Activated effector memory CD4-positive, alpha-beta T cell treated with Interleukin-2 at 50 U/mL for 16 hours (primary cell): ENCODE measurements around the gene HMCN2.

Experiments used
- DNase-seq: peaks from one replicate; pipeline ENCODE4 v3.0.0-alpha.2; 2020

Gene HMCN2

DNA sequence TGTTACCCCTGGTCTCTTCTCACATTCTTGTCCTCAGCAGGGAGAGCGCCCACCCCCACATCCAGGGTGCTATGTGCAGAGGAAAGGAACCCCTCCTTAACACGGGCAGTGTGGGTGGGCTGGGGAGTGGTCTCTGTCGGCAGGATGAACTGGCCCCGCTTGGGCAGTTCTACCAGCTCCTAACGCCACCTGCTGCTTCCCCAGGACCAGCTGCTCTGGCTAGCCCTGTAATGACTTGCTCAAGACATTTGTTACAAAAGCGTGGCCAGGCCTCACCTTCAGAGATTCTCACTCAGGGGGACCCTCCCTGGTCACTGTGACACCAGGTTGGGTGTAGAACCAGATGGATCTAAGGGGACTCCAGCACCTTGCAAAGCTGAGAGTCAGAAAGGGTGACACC is 82.4 kb downstream of the HMCN2 start:
- DNase-seq = no peak

DNA sequence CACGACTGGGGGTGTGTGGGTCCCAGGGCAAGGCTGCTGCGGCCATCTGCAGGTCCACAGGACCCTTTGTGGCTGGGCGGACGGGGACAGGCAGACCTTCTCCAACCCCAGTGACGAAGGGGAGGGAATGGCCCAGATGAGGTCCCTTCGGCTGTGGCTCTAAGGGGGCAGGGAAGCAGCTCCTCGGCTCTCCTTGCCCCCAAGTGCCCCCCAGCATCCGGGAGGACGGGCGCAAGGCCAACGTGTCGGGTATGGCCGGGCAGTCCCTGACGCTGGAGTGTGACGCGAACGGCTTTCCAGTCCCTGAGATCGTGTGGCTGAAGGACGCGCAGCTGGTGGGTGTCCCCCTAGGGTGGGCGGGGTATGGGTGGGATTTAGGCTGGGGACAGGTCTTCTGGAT is 82.8 kb downstream of the HMCN2 start:
- DNase-seq = no peak

DNA sequence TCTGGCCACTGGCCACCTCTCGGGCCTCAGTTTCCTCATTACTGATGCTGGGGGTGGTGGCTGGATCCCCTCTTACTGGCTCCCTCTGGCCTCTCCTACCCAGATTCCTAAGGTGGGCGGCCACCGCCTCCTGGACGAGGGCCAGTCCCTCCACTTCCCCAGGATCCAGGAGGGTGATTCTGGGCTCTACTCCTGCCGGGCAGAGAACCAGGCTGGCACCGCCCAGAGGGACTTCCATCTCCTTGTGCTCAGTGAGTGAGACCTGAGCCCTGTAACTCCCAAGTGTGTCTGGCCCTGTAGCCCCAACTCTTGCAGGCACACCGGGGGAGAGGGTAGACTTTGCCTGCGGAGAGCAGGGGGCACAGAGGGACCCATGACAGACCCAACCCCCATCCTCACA is 83.3 kb downstream of the HMCN2 start:
- no peak for DNase-seq

DNA sequence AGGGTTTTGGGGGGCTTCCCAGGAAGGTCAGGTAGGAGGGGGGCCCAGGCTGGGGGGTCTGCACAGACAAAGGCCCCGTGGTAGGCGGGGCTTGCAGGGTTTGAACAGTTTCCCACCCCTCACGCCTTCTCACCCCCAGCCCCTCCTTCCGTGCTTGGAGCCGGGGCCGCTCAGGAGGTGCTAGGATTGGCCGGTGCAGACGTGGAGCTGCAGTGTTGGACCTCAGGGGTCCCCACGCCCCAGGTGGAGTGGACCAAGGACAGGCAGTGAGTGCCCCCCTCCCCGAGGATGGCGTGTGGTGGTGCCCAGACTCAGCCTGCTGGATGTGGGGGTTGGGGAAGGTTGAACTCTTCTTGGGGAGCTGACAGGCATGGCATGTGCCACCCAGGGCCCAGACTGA is 83.8 kb downstream of the HMCN2 start:
- DNase-seq = no peak

DNA sequence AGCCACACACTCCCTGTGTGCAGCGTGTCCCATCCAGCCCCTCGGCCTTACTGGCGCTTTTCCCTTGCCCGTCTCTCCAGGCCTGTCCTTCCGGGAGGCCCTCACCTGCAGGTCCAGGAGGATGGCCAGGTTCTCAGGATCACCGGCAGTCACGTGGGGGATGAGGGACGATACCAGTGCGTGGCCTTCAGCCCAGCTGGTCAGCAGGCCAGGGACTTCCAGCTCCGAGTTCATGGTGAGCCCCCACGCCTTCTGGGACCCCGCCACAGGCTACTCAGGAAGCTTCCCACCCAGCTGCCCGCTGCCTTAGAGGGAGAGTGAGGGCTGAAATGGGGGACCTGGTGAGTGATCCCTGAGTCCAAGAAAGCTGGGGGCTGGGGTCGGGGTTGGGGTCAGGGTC is 85.8 kb downstream of the HMCN2 start:
- DNase-seq = no peak

DNA sequence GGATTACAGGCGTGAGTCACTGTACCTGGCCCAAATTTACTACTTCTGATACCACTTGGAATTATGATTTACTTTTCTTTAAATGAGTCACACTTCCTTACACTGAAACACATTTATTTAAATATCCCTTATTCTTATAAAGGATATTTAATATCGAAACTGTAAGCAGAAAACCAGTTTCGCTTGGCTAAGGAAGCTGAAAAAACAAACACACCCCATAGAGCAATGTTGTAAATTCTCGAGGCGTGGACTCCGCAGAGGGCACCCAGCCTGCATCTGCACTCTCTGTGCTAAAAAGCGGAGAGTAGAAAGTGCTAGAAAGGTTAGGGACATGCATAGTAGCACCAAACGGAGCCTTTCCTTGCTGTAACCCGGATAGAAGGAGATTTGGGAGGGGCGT is 86.5 kb downstream of the HMCN2 start:
- DNase-seq = no peak

DNA sequence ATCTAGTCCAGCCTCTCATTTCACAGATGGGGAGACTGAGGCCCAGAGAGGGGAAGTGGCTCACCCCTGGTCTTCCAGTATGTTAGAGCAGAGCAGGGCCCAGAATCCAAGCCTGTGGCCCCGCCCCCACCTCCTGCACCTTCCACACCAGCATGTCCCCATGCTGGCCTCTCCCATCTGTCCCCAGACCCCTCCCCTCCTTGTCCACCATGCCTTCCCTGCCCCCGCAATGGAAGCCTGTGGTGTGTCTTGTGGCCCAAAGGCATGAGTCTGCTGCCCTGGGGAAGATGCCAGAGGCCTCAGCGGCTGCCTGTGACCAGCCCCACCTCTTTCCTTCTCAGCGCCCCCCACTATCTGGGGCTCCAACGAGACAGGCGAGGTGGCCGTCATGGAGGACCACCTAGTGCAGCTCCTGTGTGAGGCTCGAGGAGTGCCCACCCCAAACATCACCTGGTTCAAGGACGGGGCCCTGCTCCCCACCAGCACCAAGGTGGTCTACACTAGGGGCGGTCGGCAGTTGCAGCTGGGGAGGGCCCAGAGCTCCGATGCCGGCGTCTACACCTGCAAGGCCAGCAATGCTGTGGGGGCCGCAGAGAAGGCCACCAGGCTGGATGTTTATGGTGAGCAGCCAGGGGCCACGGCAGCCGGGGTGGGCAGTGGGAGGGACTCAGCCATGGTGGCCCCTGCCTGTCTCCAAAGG is 87.2 kb downstream of the HMCN2 start:
- no peak for DNase-seq

DNA sequence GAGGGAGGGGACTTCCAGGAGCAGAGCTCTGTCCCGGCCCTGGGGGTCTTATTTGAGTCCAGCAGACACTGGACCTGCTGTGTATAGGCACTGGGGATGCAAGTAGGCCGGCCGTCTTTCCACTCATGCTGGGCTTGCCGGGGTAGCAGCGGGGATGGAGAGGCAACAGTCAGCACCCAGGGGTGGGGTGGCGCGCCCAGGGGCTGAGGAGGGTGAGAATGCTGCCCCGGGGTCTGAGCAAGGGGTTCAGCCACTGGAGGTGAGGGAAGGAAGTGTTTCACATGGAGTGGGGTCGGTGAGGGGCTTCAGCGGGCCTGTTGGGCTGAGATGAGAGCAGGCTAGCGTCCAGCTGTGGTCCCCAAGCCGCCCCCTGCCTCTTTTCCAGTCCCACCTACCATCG is 88.8 kb downstream of the HMCN2 start:
- DNase-seq = no peak

DNA sequence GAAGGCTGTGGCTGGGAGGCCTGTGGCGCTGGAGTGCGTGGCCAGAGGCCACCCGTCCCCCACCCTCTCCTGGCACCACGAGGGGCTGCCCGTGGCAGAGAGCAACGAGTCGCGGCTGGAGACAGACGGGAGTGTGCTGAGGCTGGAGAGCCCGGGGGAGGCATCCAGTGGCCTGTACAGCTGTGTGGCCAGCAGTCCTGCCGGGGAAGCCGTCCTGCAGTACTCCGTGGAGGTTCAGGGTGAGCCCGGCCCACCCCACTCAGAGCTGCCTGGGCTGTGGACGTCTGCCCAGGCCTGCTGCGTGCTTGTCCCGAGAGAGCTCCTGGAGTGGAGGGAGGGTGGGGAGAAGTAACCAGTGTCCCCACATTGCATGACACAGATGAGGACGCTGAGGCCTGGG is 89.2 kb downstream of the HMCN2 start:
- DNase-seq = no peak

DNA sequence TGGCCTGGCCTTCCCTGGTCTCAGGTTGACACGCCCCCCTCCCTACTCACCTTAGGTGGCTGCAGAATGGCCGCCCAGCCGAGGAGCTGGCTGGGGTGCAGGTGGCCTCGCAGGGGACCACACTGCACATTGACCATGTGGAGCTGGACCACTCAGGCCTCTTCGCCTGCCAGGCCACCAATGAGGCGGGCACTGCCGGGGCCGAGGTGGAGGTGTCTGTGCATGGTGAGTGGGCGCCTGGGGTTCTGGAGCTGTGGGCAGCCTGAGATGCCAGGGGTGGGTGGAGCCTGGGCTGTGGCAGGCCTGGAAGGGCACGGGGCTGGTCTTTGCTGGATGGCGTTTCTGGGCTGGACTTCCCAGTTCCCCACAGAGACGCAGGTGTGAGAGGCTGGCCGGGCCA is 90.5 kb downstream of the HMCN2 start:
- DNase-seq = no peak

DNA sequence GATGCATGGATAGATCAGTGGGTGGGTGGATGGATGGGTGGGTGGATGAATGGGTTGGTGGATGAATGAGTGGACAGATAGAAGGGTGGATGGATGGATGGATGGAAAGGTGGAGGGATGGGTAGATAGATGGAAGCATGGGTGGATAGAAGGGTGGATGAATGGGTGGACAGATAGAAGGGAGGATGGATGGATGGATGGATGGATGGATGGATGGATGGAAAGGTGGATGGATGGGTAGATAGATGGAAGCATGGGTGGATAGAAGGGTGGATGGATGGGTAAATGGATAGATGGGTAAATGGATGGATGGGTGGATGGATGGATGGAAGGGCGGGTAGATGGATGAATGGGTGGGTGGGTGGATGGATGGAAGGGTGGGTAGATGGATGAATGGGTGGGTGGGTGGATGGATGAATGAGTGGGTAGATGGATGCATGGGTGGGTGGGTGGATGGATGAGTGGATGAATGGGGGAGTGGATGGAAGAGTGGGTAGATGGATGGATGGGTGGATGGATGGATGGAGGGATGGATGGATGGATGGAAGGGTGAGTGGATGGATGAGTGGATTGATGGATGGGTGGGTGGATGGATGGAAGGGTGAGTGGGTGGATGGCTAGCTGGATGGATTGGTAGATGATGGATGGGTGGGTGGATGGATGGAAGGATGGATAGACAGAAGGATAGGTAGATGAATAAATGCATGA is 91.5 kb downstream of the HMCN2 start:
- no peak for DNase-seq

DNA sequence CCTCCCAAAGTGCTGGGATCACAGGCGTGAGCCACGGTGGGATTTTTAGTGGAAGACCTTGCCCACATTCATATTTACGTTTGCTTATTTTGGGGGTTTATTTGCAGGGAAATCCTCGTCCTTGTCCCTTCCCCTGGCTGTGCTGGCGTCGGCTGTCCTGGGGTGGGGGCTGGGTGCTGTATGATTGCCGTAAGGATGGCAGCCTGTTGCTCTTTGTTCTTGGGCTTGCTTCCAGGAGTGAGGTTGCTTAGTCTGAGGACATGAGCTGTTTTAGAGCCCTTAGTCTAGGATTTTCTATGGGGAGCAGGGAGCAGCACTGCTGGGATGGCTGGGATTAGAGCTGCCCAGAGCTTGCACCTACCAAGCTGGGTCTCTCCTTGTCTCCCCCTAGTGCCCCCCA is 93.4 kb downstream of the HMCN2 start:
- DNase-seq = no peak

DNA sequence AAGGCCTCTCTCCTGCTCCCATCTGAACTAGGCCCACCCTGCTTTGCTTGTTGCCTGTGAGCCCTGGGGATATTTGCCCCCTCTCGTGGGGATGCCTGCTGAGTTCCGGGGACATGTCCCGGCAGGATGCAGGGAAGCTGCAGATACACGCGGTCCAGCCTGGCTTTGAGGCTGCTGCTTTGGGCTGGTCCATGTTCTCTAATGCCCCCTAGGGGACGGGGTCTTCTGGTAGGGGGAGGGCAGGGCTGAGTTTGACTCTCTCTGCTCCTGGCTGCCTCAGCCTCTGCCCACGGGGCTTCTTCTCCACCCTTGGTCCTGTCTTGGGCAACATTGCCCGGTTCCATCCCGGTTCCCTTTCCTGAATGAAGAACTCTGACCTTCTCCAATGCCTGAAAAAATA is 94.3 kb downstream of the HMCN2 start:
- no peak for DNase-seq

DNA sequence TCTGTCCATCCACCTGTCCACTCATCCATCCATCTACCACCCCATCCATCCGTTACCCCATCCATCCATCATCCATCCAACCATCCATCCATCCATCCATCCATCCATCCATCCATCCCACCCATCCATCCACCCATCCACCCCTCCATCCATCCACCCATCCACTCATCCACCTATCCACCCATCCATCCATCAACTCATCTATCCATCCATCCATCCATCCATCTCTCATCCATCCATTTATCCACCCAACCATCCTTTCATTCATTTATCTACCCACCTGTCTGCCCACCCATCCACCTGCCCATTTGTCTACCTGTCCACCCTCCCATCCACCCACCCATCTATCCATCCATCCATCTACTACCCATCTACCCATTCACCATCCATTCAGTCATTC is 95.1 kb downstream of the HMCN2 start:
- DNase-seq = no peak

DNA sequence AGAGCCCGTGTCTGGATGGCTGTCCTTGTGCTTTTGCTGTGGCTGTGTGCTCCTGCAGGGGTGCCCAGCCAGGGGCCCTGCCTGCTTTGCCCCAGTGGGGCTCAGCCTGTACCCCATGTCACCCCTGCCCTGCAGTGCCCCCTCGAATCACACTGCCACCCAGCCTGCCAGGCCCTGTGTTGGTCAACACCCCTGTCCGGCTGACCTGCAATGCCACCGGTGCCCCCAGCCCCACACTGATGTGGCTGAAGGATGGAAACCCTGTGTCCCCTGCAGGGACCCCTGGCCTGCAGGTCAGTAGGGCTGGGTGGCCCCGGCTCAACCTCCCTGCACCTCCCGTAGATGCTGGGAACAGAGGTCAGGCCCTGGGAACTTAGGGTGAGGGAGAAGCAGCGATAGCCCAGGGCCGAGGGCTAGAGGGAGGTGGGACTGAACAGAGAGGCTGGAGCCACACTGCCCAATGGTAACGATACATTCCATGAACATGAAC is 96.4 kb downstream of the HMCN2 start:
- DNase-seq = no peak

DNA sequence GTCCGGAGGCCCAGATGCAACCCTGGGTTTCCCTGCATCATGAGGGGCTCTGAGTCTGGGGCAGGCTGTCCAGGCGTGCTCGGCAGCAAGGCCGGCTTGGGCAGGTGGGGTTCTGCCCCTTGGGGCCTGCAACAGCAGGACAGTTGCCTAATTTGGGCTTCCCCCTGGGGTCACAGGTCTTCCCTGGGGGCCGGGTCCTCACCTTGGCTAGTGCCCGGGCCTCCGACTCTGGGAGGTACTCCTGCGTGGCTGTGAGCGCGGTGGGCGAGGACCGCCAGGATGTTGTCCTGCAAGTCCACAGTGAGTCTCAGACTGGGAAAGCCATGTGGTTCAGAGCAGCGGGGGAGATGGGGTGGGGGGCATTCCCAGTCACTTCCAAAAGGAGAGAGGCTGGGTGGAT is 97.1 kb downstream of the HMCN2 start:
- DNase-seq = no peak

DNA sequence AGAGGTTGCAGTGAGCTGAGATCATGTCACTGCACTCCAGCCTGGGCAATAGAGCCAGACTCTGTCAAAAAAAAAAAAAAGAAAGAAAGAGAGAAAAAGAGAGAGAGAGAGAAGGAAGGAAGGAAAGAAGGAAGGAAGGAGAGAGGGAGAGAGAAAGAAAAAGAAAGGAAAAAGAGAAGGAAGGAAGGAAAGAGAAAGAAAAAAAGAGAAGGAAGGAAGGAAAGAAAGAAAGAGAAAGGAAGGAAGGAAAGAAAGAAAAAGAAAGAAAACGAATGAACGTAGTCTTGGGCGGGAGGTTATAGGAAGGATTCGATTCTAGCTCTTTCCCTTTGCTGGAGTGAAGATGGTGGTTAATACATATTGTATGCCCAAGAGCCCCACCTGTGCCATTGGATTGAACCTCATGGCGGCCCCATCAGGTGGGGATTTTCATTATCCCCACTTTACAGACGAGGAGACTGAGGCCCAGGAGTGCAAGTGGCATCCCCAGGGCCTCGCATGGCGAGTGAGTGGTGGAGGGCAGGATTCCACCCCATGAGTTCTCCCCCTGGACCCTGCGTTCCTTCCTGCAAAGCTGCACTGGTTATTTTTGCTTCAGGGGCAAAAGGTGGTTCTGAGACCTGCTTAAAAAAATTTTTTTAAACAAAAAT is 98.3 kb downstream of the HMCN2 start:
- DNase-seq = no peak

DNA sequence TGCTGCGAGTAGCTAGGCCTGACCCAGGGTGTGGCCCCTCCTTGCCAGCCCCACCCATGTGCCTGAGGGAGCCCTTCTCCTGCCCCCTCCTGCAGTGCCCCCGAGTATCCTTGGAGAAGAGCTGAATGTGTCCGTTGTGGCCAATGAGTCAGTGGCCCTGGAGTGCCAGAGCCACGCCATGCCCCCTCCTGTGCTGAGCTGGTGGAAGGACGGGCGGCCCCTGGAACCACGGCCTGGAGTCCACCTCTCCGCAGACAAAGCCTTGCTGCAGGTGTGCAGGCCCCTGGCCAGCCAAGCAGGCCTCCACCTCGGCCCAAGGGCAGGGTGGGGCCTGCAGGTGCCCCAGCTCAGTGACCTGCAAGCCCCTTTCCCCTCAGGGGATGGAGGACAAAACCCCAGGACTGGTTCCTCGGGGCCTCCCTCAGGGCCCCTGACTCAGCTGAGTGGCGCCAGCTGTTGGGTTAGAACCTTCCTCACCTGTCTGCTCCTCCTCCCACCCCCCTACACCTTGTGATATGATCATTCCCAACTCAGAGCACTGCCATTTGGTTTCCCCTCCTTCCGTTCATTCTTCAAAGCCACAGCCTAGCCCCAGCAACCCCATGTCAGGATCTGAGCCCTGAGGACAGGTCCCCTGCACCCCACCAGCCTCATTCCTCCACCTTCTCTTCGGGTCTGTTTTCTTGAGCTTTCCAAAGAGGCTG is 99.2 kb downstream of the HMCN2 start:
- DNase-seq = no peak

DNA sequence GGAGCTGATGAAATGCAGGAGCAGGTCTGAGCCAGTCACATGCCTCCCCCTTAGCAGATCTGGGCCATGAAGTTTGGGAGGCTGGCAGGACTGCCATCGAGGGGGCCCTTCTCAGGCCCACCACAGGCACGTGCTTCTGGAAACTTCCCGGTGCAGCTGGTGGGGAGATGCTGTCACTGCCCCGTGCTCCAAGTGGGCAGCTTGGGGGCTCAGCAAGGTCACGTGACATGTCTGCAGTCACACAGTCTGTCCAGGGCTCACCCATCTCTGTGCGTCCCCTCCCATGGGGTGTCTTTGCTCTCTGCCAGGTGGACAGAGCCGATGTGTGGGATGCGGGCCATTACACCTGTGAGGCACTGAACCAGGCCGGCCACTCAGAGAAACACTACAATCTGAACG is 99.8 kb downstream of the HMCN2 start:
- no peak for DNase-seq

DNA sequence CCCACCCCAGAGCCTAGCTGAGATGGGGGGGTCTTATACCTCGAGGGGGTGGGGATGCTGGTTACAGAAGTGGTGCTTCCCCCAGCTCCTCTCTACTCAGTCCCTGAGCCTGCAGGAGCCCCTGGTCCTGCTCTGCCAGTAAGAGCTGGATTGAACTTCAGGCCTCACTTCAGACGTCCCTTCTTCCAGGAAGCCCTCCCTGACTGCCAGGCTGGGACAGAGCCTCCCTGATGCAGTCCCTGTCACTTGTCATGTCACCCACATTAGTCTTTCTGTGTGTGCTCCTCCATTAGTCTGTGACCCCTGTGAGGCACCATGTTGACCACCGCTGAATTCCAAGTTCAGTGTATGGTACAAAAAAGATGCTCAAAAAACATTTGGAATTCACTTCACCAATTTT is 100.5 kb downstream of the HMCN2 start:
- DNase-seq = no peak

DNA sequence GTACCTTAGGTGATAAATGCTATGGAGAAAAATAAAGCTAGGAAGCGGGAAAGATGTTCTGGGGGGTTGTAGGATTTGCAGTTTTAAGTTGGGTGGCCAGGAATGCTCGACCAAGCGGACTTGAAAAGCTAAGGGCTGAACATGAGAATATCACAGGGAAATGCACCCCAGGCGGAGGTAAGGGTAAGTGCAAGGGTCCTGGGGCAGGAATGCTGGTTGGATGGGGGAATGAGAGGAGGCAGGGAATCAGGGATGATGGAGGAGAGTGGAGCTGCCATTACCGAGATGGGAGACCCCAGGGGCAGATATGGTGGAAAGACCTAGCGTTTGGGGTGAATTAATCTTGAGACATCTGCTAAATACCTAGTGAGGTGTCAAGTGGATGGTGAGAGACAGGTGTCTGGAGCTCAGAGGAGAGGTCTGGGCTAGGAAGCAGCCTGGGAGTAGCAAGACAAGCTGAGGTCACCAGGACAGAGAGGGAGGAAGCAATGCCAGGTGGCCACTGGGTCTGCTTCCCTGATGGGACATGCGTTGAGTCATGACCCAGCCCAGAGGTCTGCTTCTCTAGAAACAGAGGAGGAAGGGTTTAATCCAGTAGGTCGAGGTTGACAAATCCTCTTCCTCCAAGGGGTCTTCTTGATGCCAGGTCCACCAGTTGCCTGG is 101.5 kb downstream of the HMCN2 start:
- no peak for DNase-seq

DNA sequence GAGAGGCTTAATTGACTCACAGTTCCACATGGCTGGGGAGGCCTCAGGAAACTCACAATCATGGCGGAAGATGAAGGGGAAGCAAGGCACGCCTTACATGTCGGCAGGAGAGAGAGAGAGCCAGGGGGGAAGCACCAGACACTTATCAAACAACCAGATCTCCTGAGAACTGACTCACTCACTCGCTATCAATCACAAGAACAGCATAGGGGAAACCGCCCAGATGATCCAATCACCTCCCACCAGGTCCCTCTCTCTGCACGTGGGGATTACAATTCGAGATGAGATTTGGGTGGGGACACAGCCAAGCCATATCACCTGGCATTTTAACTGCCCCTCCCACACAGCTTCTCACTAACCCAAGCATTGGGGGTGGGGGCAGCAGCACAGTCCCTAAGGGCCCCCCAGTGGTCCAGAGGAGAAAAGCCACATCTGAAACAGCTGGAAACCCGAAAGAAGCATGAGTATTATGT is 103.1 kb downstream of the HMCN2 start:
- no peak for DNase-seq

DNA sequence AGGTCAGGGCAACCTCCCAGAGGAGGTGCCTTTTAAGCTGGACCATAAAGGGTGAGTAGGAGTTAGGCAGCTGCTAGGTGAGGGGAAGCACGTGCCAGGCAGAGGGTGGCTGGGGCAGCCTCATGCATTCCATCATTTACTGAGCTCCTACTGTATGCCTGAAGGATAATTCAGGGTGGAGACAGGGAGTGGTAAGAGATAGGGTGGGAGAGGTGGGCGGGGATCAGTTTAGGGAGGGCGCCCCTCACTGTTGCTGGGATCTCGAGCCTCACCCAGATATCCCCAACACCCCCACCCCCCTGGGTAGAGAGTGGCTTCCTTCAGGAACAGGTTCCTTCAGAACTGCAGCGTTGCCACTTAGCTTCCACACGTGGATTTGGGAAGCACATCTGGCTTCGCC is 104.7 kb downstream of the HMCN2 start:
- DNase-seq = no peak
